ENCODE measurements around the gene PPP5C. TPM values are rescaled to one million over a fixed set of nuclear protein-coding genes. Genes with fewer than 3 reads are reported as not detected.
"Not testable (repeated sequence)": the region's sequence is repeated elsewhere in the genome, so short reads cannot be mapped to it uniquely, and the experiment has no call there.

Gene PPP5C
- polyA plus RNA-seq, 1 donor from 2014 or later = 99.3 TPM

DNA sequence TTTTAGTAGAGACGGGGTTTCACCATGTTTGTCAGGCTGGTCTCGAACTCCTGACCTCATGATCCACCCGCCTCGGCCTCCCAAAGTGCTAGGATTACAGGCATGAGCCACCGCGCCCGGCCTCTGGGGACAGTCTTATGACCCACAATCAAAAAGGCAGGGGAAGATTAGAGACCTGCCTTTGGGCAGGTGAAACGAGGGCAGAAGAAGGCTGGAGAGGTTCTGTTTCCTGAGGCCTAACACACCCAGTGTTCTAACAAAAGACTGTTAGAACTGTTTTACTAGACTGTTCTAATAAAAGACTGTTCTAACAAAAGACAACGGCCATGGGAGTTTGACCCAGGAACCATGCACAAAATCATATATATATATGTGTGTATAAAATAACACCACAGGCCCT, 23.7 kb upstream of the PPP5C start:
- H3F3A ChIP-seq (ENCODE audit: insufficient read depth, low read length, poor library complexity, severe bottlenecking); H3K4me2 ChIP-seq (ENCODE audit: low read length); H3K79me2 ChIP-seq (replicated peaks; ENCODE audit: insufficient read depth, low read length): not testable (repeated sequence)

GRCh38 chr19:46324277-46324676, 22.6 kb upstream of the PPP5C start:
- H3K79me2 ChIP-seq (replicated peaks; ENCODE audit: insufficient read depth, low read length) = no peaks in the 10 kb centered on the region
- H2AFZ ChIP-seq (ENCODE audit: low read depth, low read length) = no peak overlapping the region
- no peak overlapping the region for H3K27ac ChIP-seq (ENCODE audit: low read length)
- H3K9me2 ChIP-seq (ENCODE audit: insufficient read depth, low read length) = no peaks in the 10 kb centered on the region
- no peak overlapping the region for H3K4me3 ChIP-seq (ENCODE audit: low read length)
- H3F3A ChIP-seq (ENCODE audit: insufficient read depth, low read length, poor library complexity, severe bottlenecking) = no peaks in the 10 kb centered on the region
- H3K9ac ChIP-seq (ENCODE audit: low read length) = no peak overlapping the region
- H4K20me1 ChIP-seq (ENCODE audit: insufficient read depth) = no peaks in the 10 kb centered on the region
- peaks cover 6% of the 10 kb centered on the region for H3K9me3 ChIP-seq (ENCODE audit: low read length)
- TF ChIP-seq MXI1 (conservative IDR thresholded peaks at IDR 0.05; ENCODE audit: poor library complexity, severe bottlenecking) = no peak
- no peak for TF ChIP-seq POLR2AphosphoS5 (IDR thresholded peaks at IDR 0.05)
- no peak for TF ChIP-seq EP300 (conservative IDR thresholded peaks at IDR 0.05; ENCODE audit: poor library complexity, severe bottlenecking)
- TF ChIP-seq, protein P1, sequence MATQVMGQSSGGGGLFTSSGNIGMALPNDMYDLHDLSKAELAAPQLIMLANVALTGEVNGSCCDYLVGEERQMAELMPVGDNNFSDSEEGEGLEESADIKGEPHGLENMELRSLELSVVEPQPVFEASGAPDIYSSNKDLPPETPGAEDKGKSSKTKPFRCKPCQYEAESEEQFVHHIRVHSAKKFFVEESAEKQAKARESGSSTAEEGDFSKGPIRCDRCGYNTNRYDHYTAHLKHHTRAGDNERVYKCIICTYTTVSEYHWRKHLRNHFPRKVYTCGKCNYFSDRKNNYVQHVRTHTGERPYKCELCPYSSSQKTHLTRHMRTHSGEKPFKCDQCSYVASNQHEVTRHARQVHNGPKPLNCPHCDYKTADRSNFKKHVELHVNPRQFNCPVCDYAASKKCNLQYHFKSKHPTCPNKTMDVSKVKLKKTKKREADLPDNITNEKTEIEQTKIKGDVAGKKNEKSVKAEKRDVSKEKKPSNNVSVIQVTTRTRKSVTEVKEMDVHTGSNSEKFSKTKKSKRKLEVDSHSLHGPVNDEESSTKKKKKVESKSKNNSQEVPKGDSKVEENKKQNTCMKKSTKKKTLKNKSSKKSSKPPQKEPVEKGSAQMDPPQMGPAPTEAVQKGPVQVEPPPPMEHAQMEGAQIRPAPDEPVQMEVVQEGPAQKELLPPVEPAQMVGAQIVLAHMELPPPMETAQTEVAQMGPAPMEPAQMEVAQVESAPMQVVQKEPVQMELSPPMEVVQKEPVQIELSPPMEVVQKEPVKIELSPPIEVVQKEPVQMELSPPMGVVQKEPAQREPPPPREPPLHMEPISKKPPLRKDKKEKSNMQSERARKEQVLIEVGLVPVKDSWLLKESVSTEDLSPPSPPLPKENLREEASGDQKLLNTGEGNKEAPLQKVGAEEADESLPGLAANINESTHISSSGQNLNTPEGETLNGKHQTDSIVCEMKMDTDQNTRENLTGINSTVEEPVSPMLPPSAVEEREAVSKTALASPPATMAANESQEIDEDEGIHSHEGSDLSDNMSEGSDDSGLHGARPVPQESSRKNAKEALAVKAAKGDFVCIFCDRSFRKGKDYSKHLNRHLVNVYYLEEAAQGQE (IDR thresholded peaks at IDR 0.05; ENCODE audit: borderline replicate concordance) = no peak
- no peak for TF ChIP-seq TAF1 (IDR thresholded peaks at IDR 0.05; ENCODE audit: low read depth)
- no peak for TF ChIP-seq EZH2 (IDR thresholded peaks at IDR 0.05; ENCODE audit: borderline replicate concordance, insufficient read depth, low read length, poor library complexity, severe bottlenecking)
- TF ChIP-seq RAD21 (conservative IDR thresholded peaks at IDR 0.05) = no peak
- no peak for TF ChIP-seq CTCF (IDR thresholded peaks at IDR 0.05; ENCODE audit: poor library complexity, severe bottlenecking)
- no peak for TF ChIP-seq SMC3 (conservative IDR thresholded peaks at IDR 0.05; ENCODE audit: poor library complexity)
- H3K36me3 ChIP-seq (ENCODE audit: insufficient read depth, low read length) = no peaks in the 10 kb centered on the region
- no peaks in the 10 kb centered on the region for H3K27me3 ChIP-seq (ENCODE audit: insufficient read depth, low read depth, low read length)
- H3K4me2 ChIP-seq (ENCODE audit: low read length) = no peak overlapping the region

More for the DNA sequence above, 23.7 kb upstream of the PPP5C start:
- not testable (repeated sequence) for H3K9me2 ChIP-seq (ENCODE audit: insufficient read depth, low read length); H3K27me3 ChIP-seq (ENCODE audit: insufficient read depth, low read depth, low read length); H4K20me1 ChIP-seq (ENCODE audit: insufficient read depth); H3K36me3 ChIP-seq (ENCODE audit: insufficient read depth, low read length); H3K9me3 ChIP-seq (ENCODE audit: low read length); H3K27ac ChIP-seq (ENCODE audit: low read length); H3K9ac ChIP-seq (ENCODE audit: low read length); H3K4me3 ChIP-seq (ENCODE audit: low read length); H2AFZ ChIP-seq (ENCODE audit: low read depth, low read length)

GRCh38 chr19:46326608-46327007, 20.3 kb upstream of the PPP5C start:
- Histone ChIP-seq H3K79me2 (replicated peaks; ENCODE audit: insufficient read depth, low read length) (no peaks in the 10 kb centered on the region), H2AFZ (ENCODE audit: low read depth, low read length) (no peak overlapping the region), H4K20me1 (ENCODE audit: insufficient read depth) (no peaks in the 10 kb centered on the region), H3F3A (ENCODE audit: insufficient read depth, low read length, poor library complexity, severe bottlenecking) (no peaks in the 10 kb centered on the region), H3K4me3 (ENCODE audit: low read length) (no peak overlapping the region), H3K9ac (ENCODE audit: low read length) (no peak overlapping the region), H3K27ac (ENCODE audit: low read length) (no peak overlapping the region), H3K4me2 (ENCODE audit: low read length) (no peak overlapping the region), H3K9me3 (ENCODE audit: low read length) (peaks cover 6% of the 10 kb centered on the region), H3K27me3 (ENCODE audit: insufficient read depth, low read depth, low read length) (no peaks in the 10 kb centered on the region), H3K9me2 (ENCODE audit: insufficient read depth, low read length) (no peaks in the 10 kb centered on the region), H3K36me3 (ENCODE audit: insufficient read depth, low read length) (no peaks in the 10 kb centered on the region)
- TF ChIP-seq POLR2AphosphoS5 (IDR thresholded peaks at IDR 0.05) (no peak), RAD21 (conservative IDR thresholded peaks at IDR 0.05) (no peak), EZH2 (IDR thresholded peaks at IDR 0.05; ENCODE audit: borderline replicate concordance, insufficient read depth, low read length, poor library complexity, severe bottlenecking) (no peak)
